ENCODE results near the gene DPP8.

DPP8 gene

DNA sequence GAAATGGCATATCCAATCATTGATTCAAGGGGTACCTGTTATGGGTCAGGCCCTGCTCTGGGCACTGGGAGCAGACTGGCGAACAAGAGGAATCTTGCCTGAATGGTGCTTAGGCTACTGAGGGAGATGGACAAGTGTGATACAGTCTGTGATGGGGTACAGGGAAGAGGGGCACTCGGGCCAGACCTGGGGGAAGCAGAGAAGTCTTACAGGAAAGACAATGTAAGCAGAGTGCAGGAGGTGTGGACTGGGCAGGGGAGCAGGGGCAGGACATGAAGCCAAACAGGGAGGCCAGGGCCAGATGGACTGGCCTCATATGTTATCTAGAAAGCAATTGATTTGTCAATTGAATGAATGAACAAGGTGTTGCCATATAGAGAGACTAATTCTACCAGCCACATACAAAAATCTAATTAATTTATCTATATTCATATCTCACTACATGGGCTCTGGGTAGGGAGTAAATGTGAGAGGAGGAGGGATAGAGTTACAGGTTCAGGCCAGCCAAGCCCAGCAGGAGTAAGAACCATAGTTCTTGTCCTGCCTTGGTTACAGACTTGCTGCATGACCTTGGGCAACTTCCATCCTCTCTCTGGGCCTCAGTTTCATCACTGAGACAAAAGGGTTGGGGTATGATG, 91.2 kb downstream of the DPP8 start:
- DNase-seq (ENCODE audit: low read depth, low spot score), result no peak

DNA sequence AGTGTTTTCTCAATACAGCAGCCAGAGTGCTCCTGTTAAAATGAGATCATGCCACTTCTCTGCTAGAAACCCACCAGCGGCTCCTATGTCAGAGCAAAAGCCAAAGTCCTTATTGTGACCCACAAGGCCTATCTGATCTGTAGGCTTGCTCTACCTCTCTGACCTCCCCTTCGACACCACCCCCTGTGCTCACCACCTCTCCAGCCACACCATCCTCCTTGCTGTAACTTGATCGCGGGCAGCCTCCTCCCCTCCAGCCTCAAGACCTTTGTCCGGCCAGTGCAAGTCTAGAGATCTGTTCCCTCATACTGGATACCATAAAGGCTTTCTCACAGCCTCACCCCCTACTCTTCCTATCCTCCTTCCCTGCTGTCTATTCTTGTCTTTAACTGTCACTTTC, 92.8 kb downstream of the DPP8 start:
- no peak for DNase-seq (ENCODE audit: low read depth, low spot score)

DNA sequence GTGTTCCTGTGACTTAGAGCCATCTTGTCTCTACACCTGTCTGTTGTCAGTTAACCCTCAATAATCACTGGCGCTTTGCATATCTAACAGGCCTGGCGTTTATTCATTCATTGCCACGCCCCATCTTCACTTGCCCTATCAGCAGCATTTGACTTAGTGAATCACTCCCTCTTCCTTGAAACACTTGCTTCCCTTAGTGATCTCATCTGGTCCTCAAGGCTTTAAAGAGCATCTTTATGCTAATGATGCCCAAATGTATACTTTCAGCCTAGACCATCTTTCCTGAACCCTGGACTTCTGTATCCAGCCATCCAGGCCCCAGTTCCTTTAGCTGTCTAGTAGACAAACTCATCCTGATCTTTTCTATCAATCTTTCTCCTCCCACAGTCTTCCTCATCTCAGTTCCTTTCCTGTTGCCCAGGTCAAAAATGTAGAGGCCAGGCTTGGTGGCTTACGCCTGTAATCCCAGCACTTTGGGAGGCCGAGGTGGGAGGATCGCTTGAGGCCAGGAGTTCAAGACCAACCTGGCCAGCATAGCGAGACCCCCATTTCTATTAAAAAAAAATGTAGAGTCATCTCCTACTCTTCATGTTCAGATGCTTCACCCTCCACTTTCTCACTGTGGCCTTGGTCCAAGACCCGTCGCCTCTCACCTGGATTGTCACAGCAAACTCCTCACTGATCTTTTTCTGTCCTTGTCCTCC, 93.4 kb downstream of the DPP8 start:
- DNase-seq (ENCODE audit: low read depth, low spot score), result no peak

DNA sequence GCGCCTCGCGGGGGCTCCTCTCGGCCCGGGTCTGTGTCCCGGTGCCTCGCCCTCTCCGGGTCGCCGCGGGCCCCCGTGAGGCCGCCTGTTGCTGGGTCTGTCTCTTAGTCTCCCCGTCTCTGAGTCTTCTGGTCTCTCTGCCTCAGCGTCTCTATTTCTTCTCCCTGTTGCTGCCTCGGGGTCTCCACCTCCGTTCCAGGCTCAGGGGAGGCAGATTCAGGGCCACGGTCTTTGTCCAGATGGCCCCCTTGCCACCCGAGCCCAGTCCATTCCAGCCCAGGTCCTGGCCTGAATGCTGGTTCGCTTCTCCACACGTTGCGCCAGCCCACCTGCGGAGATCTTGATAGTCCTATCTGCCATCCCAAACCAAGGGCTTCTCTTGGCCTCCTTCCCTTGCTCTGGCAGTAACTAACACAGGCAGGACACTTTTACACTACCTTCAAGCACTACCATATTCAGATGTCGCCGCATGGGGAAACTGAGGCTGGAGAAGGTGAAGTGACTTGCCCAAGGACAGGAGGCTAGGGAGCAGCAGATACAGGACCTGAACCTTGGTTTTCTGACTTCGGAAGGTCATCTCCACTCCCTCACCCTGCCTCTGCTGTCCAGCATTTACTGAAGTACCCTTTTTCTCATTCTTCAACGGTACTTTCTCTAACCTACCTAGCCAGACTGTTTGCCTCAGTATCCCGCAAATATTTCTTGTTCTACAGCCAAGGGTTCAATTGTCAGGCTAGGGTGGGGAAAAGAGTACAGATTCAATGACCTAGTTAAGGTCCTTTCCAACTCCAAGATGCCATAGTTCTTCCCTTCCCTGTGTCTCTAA, 94.1 kb downstream of the DPP8 start:
- no peak for DNase-seq (ENCODE audit: low read depth, low spot score)

DNA sequence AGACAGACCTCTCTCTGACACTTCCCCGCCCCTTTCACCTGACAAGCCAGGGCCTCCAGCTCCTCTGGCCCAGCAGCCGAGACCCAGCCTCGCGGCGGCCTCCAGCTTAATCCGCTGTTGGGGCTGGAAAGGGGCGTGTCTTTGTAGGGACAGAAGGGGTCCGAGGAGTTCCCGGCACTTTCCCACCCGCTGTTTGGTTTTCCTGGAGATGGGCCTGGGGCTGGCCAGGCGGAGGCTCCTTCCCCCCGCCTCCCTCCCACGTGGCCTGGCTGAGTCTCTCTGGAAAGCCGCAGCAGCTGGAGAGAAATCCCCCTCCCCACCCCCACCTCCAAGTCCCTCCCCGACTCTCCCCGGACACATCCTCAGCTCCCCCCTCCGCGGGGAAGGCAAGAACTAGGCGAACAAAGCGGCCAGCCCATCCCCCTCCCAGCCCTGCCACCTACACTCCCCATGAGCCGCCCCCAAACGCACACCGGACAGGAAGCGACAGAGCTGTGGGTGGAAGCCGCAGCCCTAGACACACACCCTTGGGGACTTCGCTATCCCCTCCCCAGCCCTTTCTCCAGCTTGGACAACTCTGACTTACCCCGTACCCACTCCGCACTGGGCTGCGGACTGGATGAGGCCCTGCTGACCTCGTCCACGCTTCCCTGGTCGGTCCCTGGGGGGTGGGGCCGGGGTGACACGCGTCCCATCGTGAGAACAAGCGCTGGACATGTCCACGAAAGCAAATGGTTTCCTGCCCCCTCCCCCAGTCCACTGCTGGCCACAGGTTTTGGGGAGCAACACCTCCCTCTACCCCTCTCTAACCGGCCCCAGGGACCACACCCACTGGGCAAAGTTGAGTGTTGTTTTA, 95.9 kb downstream of the DPP8 start:
- DNase-seq (ENCODE audit: low read depth, low spot score), result peak; percentile 89

DNA sequence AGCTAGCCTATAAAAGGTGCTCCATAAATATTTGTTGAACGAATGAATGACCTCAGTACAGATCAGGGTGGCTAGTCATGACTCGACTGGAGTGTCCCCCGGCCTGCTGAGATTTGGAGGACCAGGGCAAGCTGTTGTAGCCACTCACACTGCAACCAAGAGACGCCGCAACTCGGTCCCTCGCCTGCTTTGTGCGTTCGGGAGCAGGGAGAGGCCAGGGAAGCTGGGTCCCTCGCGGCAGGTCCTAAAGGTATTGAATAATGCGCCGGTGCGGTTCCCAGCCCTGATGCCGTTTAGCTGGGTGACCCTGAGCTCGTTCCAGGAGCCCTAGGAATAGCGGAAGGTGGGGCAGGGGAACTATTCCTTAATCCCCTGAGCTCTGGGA, 96.5 kb downstream of the DPP8 start:
- DNase-seq (ENCODE audit: low read depth, low spot score), result no peak

DNA sequence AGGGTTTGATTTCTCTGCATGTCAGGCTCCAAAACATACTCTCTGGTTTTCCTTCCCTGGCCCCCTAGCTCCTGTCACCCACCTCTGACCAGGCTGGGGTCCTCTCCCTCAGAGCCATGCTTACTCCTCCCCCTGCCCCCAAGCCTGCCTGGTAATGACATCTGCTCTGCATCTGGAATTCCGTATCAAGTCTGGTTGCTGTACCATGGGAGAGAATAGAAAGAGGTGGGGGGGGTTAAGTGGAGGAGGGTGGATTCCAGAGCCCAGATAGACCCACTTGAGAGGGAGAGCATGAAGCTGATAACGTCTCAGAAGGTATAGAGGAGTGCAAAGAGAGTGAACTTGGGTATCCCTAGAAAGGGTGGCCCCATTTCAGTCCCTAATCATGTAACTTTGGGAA, 98.9 kb downstream of the DPP8 start:
- DNase-seq (ENCODE audit: low read depth, low spot score), result no peak

DNA sequence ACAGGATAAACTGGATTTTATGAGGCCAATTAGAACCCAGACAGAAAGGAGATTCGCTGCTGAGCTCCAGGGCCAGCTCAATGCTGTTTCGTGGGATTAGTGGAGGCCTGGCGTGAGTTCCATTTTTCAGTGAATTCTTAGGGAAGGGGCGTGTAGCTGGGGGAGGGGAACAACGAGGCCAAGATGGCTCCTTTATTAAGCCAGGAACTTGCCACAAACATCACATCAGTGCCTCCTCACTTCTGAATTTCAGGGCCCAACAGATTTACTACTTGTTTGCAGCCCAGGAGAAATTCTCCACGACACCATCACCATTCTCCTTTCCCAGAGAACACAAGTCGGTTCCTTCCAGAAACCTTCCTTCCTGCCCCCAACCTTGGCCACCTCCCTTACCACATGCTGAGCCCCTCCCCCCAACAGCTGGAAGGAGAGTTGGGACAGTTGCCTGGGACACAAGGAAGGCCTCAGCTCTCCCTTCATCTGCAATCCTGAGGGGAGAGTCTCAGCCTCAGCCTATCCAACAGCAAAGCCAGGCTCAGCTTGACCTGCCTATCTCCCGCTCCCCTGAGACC, 100.6 kb downstream of the DPP8 start:
- DNase-seq (ENCODE audit: low read depth, low spot score), result peak; percentile 52

DNA sequence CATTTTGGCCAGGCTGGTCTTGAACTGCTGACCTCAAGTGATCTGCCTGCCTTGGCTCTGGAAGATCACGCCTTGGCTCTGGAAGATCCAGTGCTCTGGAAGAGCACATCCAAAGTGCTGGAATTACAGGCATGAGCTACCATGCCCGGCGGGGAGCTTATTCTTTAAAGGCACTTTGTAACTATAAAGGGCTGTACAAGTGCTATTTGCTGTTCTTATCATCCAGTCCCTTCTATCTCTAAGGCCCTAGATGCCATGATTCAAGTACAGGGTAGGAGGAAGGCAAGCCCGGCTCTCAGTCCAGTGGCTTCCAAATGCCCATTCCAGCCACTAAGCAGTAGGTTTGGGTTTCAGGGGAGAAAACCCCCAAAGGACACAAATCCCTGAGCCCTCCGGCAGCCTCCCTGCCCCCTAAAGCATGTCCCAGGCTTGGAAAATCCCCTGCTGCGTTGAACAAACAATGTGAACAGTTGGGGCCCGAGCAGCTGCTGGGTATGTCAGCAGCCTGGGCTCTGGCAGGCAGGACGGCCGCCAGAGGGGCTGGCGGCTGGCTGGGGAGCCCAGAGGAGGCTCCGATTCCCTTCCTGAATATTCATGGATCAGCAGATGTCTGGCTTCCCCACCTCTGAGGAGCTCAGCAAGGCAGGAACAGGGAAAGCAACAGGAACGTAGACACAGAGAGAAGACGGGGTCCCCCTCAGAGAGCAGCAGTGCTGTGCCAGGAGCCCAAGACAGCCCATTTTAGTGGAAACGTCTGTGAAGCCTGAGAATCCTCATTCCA, 102.5 kb downstream of the DPP8 start:
- DNase-seq (ENCODE audit: low read depth, low spot score), result peak; percentile 92

DNA sequence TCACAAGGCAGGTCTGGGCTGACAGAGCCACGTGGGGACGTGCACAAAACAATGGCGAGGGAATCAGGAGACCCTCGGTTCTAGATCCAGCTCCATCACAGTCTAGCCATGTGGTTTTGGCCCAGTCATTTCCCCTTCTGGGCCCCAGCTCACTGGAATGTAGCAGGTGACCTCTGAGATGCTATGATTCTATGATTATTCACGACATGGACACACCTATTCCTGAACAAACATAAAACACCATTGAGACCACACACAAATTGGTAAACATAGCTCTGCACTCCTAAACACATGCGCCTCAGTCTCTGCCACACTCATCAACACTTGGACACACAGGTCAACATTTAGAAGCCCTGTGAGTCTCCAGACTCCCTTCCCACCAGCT, 103.7 kb downstream of the DPP8 start:
- no peak for DNase-seq (ENCODE audit: low read depth, low spot score)

DNA sequence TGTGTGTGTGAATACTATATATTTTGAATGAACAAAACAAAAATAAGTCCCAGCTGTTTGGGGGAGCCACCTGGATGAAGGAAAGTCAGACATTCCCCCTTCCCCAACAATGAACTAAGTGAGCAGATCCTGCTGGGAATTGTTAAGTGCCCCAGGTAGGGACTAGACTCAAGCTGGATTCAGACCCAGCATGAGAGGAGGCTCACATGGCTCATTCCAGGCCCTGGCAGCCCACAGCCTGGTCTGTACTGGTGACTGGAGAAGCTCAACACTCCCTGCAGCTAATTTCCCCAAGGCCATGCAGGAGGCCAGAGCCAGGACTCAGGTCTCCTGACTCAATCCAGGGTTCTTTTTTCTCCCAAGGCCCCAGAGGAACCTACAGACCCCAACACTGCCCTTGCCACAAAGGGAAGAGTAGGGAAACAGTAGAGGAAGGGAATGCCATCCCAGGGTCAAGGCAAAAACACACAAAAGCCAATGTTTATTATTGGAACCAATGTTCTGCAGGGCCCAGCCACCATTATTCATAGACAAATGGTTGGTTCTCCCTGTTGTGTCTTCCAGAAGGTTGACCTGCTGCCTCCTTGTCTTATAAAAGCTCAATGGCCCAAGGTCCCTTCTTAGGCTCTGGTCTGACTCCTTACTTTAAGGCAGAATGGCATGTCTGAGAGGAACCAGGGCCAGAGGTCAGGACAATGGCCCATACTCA, 104.3 kb downstream of the DPP8 start:
- DNase-seq (ENCODE audit: low read depth, low spot score), result no peak

DNA sequence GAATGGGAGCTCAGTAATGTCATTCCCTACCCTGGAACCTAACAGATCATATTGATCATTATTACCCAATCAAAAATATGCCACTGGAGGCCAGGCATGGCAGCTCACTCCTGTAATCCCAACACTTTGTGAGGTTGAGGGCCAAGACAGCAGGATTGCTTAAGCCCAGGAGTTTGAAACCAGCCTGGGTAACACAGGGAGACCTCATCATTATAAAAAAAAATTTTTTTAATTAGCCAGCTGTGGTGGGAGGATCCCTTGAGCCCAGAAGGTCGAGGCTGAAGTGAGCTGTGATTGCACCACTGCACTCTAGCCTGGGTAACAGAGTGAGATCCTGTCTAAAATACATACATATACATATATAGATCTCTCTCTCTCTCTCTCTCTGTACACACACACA, 104.9 kb downstream of the DPP8 start:
- DNase-seq (ENCODE audit: low read depth, low spot score), result no peak

DNA sequence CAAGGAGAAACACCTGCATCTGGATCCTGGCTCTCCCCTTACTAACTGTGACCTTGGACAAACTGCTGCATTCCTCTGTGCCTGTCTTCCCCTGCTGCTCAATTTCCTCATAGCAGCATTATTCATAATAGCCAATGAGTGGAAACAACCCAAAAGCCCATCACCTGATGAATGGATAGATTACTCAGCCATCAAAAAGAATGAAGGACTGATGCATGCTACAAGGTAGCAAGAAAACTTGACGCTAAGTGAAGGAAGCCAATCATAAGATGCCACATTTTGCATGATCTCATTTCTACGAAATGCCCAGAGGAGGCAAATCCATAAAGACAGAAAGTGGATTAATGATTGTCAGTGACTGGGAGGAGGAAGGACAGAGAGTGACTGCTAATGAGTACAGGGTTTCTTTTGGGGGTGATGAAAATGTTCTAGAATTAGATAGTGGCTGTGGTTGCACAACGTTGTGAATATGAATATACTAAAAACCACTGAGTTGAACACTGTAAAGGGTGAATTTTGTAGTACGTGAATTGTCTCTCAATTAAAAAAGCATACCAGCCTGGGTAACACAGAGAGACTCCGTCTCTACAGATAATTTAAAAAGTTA, 105.9 kb downstream of the DPP8 start:
- peak; percentile 36 for DNase-seq (ENCODE audit: low read depth, low spot score)

DNA sequence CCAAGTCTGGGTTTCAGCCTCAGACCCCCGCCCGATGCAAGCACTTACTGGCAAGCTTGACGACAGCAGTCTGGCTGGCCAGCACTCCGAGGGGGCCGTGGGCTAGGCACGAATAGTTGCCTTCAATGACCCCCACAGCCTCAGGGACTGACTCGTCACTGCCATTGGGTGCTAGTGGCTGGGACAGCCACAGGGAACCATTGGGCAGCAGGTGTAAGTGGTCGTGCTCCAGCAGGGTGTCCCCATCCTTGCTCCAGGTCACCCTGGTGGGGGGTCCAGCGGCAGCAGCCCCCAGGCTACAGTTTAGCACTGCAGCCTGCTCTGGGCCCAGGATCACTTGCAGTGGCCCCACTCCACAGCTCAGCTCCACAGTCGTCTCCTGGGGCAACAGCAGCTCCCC, 106.5 kb downstream of the DPP8 start:
- DNase-seq (ENCODE audit: low read depth, low spot score), result no peak

DNA sequence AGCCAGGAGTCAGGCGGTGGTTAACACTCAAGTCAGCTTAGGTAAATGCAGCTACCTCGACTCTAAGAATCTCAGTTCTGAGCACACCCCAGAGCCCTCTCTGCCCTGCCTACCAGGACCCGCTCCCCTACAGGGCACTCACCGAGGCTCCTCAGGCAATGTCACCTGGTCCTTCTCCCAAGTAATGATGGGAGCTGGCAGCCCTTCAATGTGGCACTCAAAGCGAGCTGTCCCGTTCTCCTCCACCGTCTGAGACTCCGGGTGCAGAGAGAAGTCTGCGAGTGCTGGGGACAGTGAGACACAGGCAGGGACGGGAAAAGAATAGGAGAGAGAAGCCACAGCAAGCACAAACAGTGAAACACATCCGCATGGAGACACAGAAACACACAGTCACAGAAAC, 107.5 kb downstream of the DPP8 start:
- DNase-seq (ENCODE audit: low read depth, low spot score), result peak; percentile 11

DNA sequence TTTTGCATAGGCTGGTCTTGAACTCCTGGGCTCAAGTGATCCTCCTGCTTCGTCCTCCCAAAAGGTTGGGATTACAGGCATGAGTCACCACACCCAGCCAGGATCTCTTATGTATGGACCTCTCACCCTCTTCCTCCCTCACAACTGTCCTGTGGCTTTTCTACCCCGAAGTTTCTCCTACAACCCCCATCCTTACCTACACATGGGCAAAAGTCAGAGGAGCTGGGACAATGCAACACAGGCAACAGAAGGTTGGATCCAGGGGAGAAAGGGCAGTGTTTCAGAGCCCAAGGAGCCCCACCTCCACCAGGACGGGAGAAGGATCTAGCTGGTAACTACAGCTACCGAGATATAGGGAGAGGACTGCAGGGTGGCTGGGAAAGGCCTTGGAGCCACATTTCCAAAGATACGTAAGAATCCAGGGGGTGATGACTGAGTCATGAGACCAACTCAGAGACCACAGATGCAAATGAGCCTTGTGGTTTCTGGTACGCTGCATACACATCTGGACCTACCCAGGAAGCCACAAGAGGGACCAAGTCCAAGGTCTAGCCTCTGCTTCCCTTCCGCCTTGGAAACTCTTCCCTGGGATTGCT, 108.4 kb downstream of the DPP8 start:
- DNase-seq (ENCODE audit: low read depth, low spot score), result peak; percentile 97

DNA sequence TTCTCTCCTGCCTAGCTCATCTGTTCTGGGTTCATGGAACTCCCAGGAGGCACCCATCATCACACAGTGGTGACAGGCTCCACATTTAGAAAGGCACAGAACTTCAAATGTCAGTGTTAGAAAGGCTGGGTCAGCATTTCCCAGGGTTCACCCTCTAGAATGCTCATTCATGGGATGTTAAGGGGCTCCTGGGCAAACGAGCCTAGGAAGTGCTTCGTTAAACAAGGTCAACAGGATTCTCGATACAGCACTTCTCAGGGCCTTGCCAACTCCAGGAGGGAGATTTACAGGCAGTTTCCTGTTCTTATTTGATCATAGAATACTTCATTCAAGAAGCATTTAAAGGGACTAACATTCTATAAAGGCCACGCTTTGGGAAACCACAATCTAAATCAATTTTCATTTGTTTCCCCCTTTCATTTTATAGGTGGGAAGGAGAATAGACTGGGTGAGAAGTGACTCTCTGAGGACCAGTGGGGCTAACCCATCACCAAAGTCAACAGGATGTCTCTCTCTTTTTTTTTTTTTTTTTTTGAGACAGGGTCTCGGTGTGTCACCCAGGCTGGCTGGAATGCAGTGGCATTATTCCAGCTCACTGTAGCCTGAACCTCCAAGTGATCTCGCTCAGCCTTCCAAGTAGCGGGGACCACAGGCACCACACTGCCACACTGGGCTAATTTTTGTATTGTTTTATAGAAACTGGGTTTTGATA, 109.0 kb downstream of the DPP8 start:
- peak; percentile 68 for DNase-seq (ENCODE audit: low read depth, low spot score)

DNA sequence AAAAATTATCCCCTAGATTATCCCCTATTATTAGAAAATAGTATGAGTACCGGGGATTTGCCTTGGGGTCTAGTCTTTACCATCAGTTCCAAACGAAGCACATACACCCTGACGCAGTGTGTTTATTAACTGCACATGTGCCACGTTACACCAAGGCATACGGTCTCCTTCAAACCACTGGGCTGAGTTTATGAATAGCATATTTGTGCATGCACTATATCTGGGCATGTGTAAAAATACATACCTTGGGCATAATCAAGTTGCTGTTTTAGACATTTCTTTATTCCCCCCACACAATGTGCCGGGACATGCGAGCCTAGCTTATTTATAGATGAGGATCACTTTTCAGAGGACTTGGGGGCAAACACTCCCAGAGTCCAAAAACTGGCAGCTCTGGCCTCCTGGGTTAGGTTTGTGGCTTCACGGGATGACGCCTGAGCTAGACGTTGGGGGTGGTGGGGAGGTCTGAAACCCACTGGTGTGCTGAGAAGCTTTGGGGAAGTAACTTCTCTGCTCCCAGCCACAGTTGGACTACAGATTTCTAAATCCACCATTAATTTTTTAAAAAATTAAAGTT, 111.0 kb downstream of the DPP8 start:
- DNase-seq (ENCODE audit: low read depth, low spot score), result no peak

Measured in astrocyte of the hippocampus (primary cell).